Caco-2 (cell line): ENCODE results near the gene ARL5B. TPM values are rescaled to one million over a fixed set of nuclear protein-coding genes. Genes with fewer than 3 reads are reported as not detected.

ENCODE experiments used
- BruUV-seq: library from RNA; stranded (reverse); fragments of 400-500 nt; replicated peaks from 2 replicates; lab custom pipeline; 2021; lab: Mats Ljungman, UMichigan
- CTCF ChIA-PET: fragments of 300-600 bp; sonication (Branson Sonifier 250); formaldehyde crosslinking; loops from one replicate; lab custom pipeline; 2022; ENCODE audit warnings: antibody characterized with exemption; lab: Charles Lee
- POLR2A ChIA-PET: fragments of 300-600 bp; sonication (Branson Sonifier 250); formaldehyde crosslinking; loops from one replicate; lab custom pipeline; 2022; ENCODE audit warnings: antibody characterized with exemption; lab: Charles Lee
- DNase-seq, 2 experiments: peaks; one replicate each; pipeline versions ENCODE4 v3.0.0 to v3.0.0-alpha.2; 2020 to 2022
- H3K27me3 ChIP-seq: replicated peaks from 2 replicates; pipeline ENCODE4 v1.6.0; 2011; ENCODE audit warnings: low read length; ENCODE audit not compliant: control insufficient read depth, insufficient read depth
- H3K36me3 ChIP-seq: 2 replicates; pipeline ENCODE4 v1.5.1; 2011; ENCODE audit warnings: low read length; ENCODE audit not compliant: control insufficient read depth, insufficient read depth
- H3K4me1 ChIP-seq: fragments of 250-450 bp; sonication (Bioruptor Pico); 2 replicates; pipeline ENCODE4 v1.5.1; 2020; ENCODE audit warnings: mild to moderate bottlenecking
- H3K4me3 ChIP-seq: 2 replicates; pipeline ENCODE4 v1.5.1; 2011; ENCODE audit warnings: low read depth, mild to moderate bottlenecking, control low read depth, low read length
- H3K9me3 ChIP-seq: fragments of 250-450 bp; sonication (Bioruptor Pico); 2 replicates; pipeline ENCODE4 v1.5.1; 2020; ENCODE audit warnings: mild to moderate bottlenecking, moderate library complexity
- H3K27ac Mint-ChIP-seq: one replicate; pipeline ENCODE4 v1.8.0; 2022; ENCODE audit warnings: mixed read lengths; ENCODE audit not compliant: unreplicated experiment
- H3K27me3 Mint-ChIP-seq: one replicate; pipeline ENCODE4 v1.8.0; 2022; ENCODE audit warnings: mixed read lengths; ENCODE audit not compliant: insufficient read depth, unreplicated experiment
- H3K36me3 Mint-ChIP-seq: one replicate; pipeline ENCODE4 v1.8.0; 2022; ENCODE audit warnings: mild to moderate bottlenecking, mixed read lengths; ENCODE audit not compliant: insufficient read depth, unreplicated experiment
- H3K4me1 Mint-ChIP-seq: one replicate; pipeline ENCODE4 v1.8.0; 2022; ENCODE audit warnings: low read depth, mixed read lengths; ENCODE audit not compliant: unreplicated experiment
- H3K4me3 Mint-ChIP-seq: one replicate; pipeline ENCODE4 v1.8.0; 2022; ENCODE audit warnings: mild to moderate bottlenecking, moderate library complexity, mixed read lengths; ENCODE audit not compliant: unreplicated experiment
- H3K9me3 Mint-ChIP-seq: one replicate; pipeline ENCODE4 v1.8.0; 2022; ENCODE audit warnings: mixed read lengths; ENCODE audit not compliant: unreplicated experiment
- intact Hi-C: fragments of 100-400 bp; cut with micrococcal nuclease; formaldehyde crosslinking; loops from one replicate; pipeline ENCODE4 v1.10.0; 2022; ENCODE audit not compliant: unreplicated experiment
- total RNA-seq: library from RNA; stranded (reverse); gene quantifications from 2 replicates; pipeline ENCODE4 v1.2.3, GENCODE V29; 2022
- TF ChIP-seq, protein P1 (sequence below), 2 experiments: fragments of 200-600 bp in 1 of 2; IDR thresholded peaks; 1 replicate in 1 of 2; 2 replicates in 1 of 2; pipeline versions ENCODE4 v1.5.1 to v1.8.0; 2011 to 2022; ENCODE audit warnings: antibody characterized with exemption in 1 of 2, control low read depth in 1 of 2, inconsistent platforms in 1 of 2, low read depth in 1 of 2, low read length in 1 of 2, mild to moderate bottlenecking in 1 of 2, moderate library complexity in 1 of 2; ENCODE audit not compliant: insufficient read depth in 1 of 2, severe bottlenecking in 1 of 2, unreplicated experiment in 1 of 2

Gene ARL5B
- total RNA-seq, 1 experiment from 2014 or later, result 61.7 TPM

DNA sequence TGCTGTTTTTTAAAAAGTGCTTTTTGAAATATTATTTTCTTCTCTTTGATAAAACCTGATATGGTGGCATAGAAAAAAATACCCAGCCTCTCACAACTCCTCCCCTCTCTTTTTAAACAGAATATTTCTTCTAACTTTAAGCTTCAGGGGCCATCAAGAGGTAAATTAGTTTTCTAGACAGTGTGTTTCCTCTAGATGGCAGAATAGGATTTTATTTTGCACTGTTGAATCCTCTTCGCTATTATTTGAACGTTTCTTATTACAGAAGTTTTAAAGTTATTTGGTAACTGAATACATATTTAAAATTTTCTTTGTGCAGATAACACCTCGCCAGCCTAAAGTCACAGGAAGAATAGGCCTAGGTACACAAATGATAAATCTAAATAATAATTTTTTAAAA lies 30.3 kb downstream of the ARL5B start:
- no TSS peak for BruUV-seq
- peaks cover 16% of the 10 kb centered on the region for H3K36me3 Mint-ChIP-seq
- Histone ChIP-seq H3K36me3 (no peaks in the 10 kb centered on the region), H3K9me3 (no peaks in the 10 kb centered on the region), H3K27me3 (no peaks in the 10 kb centered on the region), H3K4me3 (no peak overlapping the region), H3K4me1 (no peaks in the 10 kb centered on the region)
- H3K27ac Mint-ChIP-seq, result no peak overlapping the region
- H3K4me3 Mint-ChIP-seq, result no peak overlapping the region
- H3K9me3 Mint-ChIP-seq, result no peaks in the 10 kb centered on the region
- ChIA-PET CTCF (interaction anchor here (0.6 to 1.3 kb wide), 2 partner anchors 10 to 275 kb away, joined by 4 to 6 read pairs; no protein-coding TSS in a partner anchor), POLR2A (no interaction called here)
- no peaks in the 10 kb centered on the region for H3K27me3 Mint-ChIP-seq
- no peak for DNase-seq
- TF ChIP-seq, protein P1, sequence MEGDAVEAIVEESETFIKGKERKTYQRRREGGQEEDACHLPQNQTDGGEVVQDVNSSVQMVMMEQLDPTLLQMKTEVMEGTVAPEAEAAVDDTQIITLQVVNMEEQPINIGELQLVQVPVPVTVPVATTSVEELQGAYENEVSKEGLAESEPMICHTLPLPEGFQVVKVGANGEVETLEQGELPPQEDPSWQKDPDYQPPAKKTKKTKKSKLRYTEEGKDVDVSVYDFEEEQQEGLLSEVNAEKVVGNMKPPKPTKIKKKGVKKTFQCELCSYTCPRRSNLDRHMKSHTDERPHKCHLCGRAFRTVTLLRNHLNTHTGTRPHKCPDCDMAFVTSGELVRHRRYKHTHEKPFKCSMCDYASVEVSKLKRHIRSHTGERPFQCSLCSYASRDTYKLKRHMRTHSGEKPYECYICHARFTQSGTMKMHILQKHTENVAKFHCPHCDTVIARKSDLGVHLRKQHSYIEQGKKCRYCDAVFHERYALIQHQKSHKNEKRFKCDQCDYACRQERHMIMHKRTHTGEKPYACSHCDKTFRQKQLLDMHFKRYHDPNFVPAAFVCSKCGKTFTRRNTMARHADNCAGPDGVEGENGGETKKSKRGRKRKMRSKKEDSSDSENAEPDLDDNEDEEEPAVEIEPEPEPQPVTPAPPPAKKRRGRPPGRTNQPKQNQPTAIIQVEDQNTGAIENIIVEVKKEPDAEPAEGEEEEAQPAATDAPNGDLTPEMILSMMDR (IDR thresholded peaks at IDR 0.05; ENCODE audit: insufficient read depth in 1 of 2, low read depth in 1 of 2, low read length in 1 of 2, severe bottlenecking in 1 of 2, unreplicated experiment in 1 of 2), result peak; percentile 59 to 64
- intact Hi-C loops, result loop anchor here (1.0 to 10.0 kb wide), 7 partner anchors 103 to 1125 kb away; partner anchors contain the start of genes MALRD1 and PLXDC2
- H3K4me1 Mint-ChIP-seq, result peaks cover 7% of the 10 kb centered on the region

GRCh38 chr10:18690541-18690940 lies 31.3 kb downstream of the ARL5B start:
- Histone ChIP-seq H3K9me3 (no peaks in the 10 kb centered on the region), H3K4me3 (no peak overlapping the region), H3K4me1 (no peaks in the 10 kb centered on the region), H3K36me3 (no peaks in the 10 kb centered on the region), H3K27me3 (no peaks in the 10 kb centered on the region)
- DNase-seq, result no peak
- intact Hi-C loops, result loop anchor here (1.0 kb wide), 1 partner anchor 722 kb away; no protein-coding TSS in a partner anchor
- peaks cover 5% of the 10 kb centered on the region for H3K36me3 Mint-ChIP-seq
- POLR2A ChIA-PET, result no interaction called here
- CTCF ChIA-PET, result no interaction called here
- H3K27me3 Mint-ChIP-seq, result no peaks in the 10 kb centered on the region
- TF ChIP-seq, protein P1 (IDR thresholded peaks at IDR 0.05; ENCODE audit: insufficient read depth in 1 of 2, low read depth in 1 of 2, low read length in 1 of 2, severe bottlenecking in 1 of 2, unreplicated experiment in 1 of 2), result no peak
- no peaks in the 10 kb centered on the region for H3K9me3 Mint-ChIP-seq
- no peak overlapping the region for H3K27ac Mint-ChIP-seq
- no TSS peak for BruUV-seq
- peaks cover 7% of the 10 kb centered on the region for H3K4me1 Mint-ChIP-seq
- no peak overlapping the region for H3K4me3 Mint-ChIP-seq

DNA sequence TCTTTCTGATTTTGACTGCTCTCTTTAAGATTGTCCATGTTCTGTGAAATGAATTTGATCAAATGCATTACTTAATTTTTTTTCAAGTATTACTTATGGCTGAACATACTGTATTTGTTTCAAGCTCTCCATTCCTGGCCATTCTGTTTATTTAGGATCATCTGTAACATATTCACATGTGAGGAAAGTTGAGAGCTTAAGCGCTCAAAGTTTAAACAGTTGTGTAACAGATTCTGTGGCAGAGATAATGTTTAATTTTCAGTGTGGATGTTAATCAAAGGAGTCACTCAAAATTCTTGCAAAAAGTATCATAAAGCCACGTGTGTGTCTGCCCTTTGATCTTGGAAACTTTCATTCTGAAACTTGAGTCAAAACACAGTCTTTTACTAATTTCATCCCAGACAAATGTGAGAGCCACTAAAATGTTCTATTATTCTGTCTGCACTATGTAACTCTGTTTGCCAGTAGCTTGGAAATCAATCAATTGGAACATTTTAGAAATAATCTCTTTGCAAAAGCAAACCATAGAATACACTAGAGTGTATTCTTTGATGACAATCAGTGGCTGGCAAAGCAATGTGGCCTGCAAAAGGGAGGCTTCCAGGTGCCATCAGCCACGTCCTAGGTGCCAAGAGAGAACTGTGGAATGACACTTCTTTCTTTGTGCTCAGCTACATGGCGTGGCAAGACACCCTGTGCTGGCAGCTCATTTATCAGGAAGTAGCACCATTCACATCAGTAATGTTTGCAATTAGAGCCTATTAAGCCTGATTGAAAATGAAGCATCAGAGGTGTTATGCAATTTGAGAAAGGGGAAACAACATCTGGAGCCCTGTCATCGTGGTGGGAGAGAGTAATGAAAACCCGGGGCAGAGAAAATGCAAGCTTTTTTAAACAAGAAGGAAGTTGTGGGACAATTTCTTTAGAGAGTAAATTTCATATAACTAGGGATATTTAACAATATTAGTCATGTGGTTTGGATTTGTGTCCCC lies 40.9 kb downstream of the ARL5B start:
- BruUV-seq, result no TSS peak
- no peaks in the 10 kb centered on the region for H3K9me3 ChIP-seq
- ChIA-PET POLR2A (no interaction called here), CTCF (interaction anchor here (0.6 to 1.4 kb wide), 3 partner anchors 11 to 925 kb away, joined by 4 to 5 read pairs (median 4); no protein-coding TSS in a partner anchor)
- peaks cover 12% of the 10 kb centered on the region for H3K4me1 Mint-ChIP-seq
- H3K36me3 ChIP-seq, result no peaks in the 10 kb centered on the region
- no peaks in the 10 kb centered on the region for H3K36me3 Mint-ChIP-seq
- no peak for DNase-seq
- TF ChIP-seq, protein P1 (IDR thresholded peaks at IDR 0.05; ENCODE audit: insufficient read depth in 1 of 2, low read depth in 1 of 2, low read length in 1 of 2, severe bottlenecking in 1 of 2, unreplicated experiment in 1 of 2), result no peak
- 0 out of 2 replicates have a peak, but pooled peaks cover 6% of the 10 kb centered on the region for H3K4me1 ChIP-seq
- intact Hi-C loops, result loop anchor here (2.0 kb wide), 1 partner anchor 21 kb away; no protein-coding TSS in a partner anchor
- no peak overlapping the region for H3K4me3 ChIP-seq
- no peaks in the 10 kb centered on the region for H3K9me3 Mint-ChIP-seq
- H3K27me3 Mint-ChIP-seq, result no peaks in the 10 kb centered on the region
- no peak overlapping the region for H3K4me3 Mint-ChIP-seq
- H3K27ac Mint-ChIP-seq, result no peak overlapping the region
- H3K27me3 ChIP-seq, result no peaks in the 10 kb centered on the region
